Superior temporal gyrus (tissue), 1 donor: ENCODE data around the gene ZNF438.
"Not testable (repeated sequence)": the region's sequence is repeated elsewhere in the genome, so short reads cannot be mapped to it uniquely, and the experiment has no call there.

Experiments
- DNase-seq: peaks from one replicate; pipeline ENCODE4 v3.0.0-alpha.2; 2016; ENCODE audit errors: extremely low spot score

ZNF438 gene, protein sequence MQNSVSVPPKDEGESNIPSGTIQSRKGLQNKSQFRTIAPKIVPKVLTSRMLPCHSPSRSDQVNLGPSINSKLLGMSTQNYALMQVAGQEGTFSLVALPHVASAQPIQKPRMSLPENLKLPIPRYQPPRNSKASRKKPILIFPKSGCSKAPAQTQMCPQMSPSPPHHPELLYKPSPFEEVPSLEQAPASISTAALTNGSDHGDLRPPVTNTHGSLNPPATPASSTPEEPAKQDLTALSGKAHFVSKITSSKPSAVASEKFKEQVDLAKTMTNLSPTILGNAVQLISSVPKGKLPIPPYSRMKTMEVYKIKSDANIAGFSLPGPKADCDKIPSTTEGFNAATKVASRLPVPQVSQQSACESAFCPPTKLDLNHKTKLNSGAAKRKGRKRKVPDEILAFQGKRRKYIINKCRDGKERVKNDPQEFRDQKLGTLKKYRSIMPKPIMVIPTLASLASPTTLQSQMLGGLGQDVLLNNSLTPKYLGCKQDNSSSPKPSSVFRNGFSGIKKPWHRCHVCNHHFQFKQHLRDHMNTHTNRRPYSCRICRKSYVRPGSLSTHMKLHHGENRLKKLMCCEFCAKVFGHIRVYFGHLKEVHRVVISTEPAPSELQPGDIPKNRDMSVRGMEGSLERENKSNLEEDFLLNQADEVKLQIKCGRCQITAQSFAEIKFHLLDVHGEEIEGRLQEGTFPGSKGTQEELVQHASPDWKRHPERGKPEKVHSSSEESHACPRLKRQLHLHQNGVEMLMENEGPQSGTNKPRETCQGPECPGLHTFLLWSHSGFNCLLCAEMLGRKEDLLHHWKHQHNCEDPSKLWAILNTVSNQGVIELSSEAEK

DNA sequence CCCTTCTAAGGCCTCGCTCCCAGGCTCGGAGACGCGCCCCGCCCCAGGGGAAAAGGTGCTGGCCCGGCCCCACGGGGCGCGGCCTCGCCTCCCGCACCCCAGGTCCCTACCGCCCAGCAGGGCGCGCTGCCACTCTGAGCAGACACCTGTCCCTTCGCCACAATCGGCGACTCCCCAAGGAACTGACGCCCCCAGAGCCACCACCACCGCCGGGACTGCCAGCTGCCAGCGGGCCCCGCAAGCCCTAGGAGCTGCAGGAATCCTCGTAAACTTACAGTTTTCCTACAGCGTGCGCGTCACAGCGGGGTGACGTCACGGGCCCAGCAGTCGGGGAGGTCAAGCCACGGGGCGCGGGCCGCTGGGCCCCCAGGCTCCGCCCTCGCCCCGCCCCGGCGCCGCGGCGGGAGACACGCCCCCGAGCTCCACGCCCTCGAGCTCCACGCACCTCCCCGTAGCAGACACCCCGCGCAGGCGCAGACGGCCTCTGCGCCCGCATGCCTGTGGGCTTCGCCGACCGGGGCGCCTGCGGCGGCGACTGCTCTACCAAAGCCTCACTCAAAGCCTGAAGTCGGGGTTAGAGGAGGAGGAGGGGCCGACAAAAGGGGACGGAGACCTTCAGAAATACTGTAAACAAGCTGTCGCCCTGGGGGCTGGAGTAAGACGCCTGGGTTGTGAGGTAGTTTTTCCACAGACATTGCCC is at the start of gene ZNF438:
Gene ZNF438 (minus strand): TSS at position 308 of the 700 bp plus-strand sequence. CDS start 154,831 bp downstream, outside the sequence.
- peak; percentile 95 for DNase-seq

DNA sequence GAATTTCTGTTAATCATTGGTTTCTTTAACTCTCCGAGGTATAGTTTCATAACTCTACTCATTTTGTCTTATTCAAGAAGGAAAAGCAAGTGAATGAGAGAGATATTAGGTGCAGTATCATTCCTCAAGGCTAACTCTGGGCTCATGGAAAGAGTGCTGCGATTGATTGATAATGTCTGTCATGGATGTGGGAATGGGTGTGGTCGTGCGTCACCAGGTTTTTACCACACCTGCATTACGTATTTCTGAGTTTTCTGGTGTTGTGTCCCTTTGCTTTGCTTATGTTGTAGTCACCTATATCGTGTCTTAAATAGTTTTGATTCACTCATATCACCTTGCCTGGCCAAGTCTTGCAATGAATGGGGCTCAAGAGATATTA is 44.9 kb upstream of the ZNF438 start:
- DNase-seq, result no peak

DNA sequence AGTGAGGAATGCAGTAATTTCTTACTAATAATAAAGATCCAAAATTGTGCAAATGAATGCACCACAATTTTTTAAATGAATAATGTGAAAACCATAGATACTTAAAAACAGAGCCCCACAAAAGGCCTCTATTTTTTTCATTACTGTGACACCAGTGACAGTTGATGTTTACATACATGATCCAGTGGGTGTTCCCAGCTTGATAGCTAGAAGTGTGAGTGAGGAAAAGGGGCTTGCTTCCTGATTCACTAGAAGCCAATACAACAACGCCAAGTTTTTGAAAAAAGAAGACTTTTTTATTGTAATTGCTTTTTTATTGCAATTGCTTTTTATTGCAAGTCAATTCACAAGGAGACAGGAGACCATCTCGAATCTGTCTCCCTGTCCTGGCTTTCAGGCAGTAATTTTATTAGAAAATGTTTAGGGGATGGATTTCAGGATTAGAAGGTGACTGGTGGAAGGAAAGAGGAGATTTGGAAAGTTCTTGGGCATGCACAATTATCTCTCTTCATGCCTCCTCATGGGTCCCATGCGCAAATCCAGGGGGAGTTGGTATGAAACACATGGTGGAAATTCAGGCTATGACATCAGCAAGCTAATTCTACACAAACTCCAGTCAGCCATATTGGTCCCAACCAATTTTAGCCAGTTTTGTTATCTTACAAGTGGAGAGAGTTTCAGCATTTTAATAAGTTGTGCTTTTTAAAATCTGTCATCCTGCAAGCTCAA is 44.4 kb upstream of the ZNF438 start:
- no peak for DNase-seq

DNA sequence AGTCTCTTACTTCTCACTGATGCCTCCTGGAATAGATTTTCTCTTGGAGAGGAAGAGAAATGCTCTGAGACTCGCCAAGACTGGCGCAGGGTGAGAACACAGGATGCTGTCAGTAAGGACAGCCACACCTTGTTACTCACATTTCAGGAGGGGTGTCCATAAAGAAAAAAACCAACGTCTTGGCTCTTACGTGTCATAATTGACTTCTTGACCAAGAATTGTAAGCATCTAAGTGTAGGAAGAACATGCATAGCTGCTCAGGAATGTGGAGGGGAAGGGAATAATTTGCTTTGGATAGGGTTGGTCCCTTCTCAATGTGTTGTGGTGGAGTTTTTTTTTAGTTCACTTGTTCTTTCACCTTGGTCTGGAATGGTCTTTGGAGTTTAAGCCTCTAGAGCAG is 43.8 kb upstream of the ZNF438 start:
- no peak for DNase-seq

DNA sequence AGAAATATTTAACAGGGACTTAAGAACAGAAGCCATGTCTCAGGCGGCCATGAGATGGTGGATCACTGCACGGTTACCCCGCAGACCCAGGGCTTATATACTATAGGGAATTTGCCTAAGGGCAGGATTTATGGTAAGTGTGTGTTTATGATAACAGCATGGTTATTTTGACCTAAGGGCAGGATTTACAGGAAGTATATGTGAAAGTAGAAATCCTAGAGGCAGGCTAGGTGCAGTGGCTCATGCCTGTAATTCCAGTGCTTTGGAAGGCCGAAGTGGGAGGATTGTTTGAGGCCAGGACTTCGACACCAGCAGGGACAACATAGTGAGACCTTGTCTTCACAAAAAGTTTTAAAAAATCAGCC is 43.0 kb upstream of the ZNF438 start:
- DNase-seq, result no peak

DNA sequence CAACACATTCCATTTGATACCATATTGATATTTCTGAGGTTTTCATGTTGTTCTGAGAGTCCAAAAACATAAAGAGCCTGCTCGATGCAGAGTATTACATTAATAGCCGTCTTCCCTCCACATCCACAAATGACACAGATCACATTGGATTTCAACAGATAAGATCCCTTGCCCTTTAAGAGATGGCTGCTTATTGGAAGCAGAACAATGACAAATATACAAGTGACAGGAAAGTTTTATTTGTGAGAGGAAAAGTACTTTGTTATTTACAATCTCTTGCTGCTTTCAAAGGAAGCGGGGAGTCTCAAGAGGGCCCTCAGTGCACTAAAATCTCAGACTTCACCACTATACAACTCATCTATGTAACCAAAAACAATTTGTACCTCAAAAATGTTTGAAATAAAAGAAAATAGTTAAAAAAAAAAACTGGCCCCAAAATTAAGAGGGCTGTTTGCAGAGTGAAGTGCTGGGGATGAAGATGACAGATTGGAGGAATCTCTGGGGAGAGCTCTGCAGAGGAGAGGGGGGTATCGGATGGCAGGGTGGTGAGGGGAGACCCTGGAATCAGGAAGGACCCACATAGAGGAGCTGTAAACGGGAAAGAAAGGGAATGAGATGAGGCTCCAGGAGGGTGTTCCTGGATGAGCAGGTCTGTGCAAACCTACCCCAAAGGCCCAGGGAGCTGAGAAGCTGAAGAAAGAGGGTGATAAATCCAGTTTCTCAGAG is 42.5 kb upstream of the ZNF438 start:
- DNase-seq, result no peak

DNA sequence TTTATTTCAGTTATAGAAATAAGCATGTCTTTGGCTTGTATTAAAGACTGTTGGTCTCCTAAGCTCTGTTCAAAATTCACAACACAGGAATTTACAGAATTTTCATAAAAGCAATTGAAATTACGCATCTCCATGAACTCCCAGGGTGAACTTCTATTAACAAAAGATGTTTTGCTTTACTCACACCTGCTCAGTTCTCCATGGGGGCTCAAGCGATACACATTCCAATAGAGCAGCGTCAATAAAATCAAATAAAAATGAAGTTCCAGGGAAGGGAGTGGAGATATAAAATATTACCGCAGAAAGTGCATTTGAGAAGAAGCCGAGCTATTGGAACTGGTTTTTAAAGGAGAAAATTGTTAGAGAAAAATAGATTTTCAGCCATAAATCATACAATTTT is 41.5 kb upstream of the ZNF438 start:
- DNase-seq, result no peak

DNA sequence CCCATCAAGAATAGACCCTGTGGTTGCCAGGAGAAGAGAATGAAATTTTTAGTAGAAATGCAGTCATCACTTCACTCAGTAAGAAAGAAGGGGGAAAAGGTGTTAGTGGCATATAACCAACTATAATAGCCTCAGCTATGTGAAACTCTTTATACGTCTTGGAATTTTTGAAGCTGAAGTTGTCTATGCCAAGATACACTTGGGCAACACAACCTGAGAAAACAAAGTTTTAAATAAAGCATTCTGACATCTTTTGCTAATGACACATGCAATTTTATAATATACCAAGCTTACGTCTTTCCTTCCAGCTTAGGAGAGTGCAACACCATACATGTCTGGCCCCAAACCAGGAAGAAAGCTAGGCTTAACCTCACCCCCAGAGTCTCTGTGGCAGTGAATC is 40.8 kb upstream of the ZNF438 start:
- no peak for DNase-seq

DNA sequence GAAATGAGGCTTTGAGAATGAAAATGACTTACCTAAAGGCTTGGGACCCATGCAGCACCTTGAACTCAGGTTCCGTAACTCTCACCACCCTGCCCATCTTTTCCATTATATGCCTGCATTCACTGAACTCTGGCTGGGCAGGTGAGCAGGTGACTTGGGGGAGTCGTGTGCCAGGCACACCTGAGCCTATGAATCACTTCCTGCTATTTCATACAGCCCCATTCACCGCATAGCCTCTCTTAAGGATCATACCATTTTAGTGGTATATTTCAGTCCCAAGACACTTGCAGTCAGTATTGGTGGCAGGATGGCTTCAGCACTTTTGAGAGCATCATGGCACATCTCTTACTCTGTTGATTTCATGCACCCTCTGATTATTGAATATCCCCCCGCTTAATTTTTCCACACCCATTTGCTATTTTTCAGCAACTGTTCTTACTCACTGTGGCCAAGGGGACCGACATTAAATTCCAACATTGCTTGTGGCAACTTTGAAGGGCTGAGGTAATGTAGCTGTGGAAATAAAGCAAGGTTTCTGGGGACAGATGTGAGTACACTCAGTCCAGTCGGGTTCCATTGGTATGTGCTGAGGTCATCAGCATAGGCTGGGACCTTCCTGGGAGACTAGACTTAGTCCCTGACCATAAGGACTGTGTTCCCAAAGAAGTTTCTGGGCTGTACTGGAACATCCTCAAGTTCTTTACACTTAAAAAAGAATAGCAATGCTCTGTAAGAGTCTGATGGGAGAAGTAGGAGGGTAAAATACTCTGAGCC is 39.8 kb upstream of the ZNF438 start:
- DNase-seq, result no peak

DNA sequence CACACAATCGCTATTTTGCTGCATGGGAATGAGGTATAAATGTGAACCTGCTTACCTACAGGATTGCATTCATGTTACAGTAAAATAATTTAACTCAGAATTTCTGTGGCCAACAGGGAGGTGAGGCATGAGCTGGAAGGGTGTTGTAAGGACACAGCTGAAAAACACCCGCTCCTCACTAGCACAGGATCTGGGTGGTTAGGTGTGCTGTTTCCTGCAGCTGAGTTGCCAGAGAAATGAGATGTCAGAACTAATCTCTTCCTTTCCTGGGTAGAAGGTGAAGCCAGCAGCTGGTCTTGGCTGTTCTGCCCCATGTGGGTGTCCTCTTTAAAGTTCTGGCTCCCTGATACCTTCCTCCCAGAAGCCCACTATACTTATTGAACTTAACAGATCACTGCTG is 39.0 kb upstream of the ZNF438 start:
- no peak for DNase-seq

DNA sequence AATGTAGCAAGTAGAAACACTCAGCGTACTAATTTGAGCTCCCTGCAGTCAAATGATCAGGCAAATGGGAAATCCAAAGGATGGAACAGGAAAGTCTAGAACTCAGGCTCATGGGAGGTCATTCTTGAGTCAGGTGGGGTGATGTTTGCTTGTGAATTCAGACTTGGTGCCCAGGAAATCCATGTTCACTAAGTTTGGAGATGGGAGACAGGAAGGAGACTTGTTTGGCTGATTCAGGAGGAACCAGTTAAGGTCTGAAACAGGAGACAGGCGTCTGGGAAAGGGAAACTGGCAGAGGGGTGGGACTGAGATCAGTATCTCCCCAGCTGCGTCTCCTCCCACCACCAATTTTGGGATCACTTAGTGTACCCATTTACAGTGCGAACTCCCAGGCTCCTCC is 38.4 kb upstream of the ZNF438 start:
- DNase-seq, result no peak

DNA sequence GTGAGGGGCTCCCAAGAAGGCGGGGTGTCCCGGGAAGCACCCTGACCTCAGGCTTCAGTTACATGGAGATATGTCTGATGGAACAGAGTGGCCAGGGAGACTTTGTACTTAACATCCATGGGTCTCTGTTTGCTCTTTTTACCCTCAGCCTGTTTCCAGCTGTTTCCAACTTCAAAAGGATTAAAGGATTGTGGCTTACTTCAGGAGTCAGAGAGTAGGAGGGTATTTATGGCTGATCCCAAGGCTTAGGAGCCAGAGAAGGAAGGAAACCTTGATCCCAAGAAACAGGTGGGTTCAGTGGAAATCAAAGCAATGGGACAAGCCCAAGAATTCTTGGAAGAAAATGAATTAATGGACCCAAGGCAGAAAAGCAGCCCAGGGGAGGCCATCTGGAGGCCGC is 37.7 kb upstream of the ZNF438 start:
- no peak for DNase-seq

DNA sequence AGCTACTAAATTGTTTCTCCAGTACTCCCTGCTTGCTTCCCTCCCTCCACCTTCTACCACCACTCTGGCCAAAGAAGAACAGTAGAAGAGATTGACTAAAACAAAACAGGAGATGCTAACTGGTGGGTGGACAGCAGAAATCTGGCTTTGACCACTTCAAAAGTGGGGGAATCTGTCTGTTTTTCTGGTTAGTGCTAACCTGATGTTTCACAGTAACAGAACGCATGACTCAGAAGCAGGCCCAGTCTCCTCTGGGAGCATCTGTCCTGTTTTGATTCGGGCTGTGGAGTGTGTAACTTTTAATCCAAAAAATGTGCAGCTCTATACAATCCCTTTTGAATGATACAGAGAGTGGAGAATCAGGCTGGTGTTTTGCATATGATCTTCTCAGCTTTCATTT is 32.7 kb upstream of the ZNF438 start:
- DNase-seq, result peak; percentile 31

DNA sequence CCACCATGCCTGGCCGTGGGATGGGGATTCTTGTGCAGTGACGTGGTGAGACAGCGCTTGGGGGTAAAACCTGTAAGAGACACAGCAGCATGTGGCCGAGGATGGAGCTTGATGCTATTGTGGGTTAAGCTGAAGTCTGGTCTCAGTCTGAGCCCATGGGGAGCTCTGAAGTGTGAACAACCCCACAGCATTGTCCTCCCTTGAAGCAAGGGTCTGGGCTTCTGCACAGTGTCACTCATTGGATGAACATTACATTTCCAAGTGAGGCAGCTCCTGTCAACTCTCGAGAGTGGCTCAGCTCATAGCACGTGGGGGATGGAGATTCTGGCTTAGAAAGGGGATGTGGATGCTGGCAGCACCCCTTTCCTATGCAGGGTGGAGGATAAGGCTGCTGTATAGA is 32.2 kb upstream of the ZNF438 start:
- DNase-seq, result no peak

DNA sequence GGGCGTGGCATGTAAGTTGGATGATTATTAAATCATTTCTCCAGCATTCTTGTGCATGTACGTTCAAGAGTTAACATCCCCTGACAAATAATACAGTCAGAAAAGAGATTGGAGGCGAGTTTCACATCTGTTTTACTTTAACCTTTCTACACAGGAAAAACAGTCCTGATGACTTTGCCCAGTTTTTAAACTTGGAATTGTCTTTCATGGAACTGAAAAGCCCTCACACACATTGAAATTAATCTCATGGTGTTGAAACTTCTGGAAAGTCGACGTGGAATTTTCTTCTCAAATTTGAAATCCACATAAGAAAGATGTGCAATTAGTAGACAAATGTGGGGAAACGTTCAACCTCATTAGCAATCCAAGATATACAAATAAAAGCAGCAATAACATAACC is 31.2 kb upstream of the ZNF438 start:
- no peak for DNase-seq

DNA sequence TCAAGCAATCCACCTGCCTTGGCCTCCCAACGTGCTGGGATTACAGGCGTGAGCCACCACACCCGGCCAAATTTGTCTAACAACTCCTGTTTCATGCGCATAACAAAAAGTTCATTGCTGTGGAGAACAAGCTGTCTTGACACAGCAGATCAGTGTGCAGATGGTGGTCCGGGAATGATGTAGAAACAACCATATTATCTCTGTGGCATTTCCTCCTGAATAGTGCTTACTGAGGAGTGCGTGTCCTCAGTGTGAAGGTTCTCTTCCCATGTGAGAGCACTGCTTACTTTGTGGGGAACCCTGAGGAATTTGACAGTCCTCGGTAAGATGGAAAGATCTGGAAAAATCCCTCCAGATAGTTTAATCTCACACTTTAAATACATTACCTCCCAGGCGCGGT is 30.3 kb upstream of the ZNF438 start:
- DNase-seq, result no peak

DNA sequence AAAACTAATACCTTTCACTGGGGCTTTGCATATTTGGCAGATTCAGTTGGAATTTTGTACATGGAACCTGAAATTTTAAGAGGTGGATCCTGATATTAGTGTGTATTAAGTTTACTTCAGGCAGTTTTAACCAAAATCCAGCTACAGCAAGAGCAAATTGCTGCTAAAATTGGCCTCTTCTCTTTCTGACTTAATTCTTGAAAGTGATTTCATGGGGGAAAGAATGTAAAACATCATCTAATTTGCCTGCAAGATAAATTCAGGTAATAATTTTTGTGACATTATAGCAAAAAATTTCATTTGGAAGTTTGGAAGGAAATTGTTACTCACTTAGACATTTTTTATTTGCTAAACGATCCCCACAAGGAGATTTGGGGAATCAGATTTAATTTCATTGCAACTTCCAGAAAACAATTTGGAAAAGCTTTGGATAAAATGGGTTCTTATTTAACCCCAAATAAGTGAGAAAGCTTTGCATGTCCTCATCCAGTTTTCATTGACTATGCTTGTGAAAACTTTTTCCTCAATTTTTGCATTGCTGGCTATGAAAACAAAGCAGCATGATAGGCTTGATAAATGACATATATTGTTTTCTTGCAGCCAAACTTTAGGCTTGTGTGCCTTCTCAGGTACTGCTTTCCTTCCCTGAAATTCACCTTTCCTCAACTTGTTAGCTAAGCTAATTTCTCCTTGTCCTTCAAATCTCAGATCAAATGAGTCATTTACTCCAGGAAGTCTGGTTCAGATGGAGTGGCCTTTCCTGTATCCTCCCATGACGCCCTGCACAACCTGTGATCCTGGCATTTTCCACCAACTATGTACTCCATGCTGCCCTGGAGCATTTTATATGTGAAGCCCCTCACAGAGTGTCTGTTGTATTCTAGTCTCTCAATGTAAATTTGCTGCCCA is 27.4 kb upstream of the ZNF438 start:
- DNase-seq, result no peak

DNA sequence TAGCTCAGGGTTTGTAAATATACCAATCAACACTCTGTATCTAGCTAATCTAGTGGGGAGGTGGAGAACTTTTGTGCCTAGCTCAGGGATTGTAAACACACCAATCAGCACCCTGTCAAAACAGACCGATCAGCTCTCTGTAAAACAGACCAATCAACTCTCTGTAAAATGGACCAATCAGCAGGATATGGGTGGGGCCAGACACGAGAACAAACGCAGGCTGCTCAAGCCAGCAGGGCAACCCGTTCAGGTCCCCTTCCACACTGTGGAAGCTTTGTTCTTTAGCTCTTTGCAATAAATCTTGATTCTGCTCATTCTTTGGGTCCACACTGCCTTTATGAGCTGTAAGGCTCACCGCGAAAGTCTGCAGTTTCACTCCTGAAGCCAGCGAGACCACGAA is 25.0 kb upstream of the ZNF438 start:
- not testable (repeated sequence) for DNase-seq

DNA sequence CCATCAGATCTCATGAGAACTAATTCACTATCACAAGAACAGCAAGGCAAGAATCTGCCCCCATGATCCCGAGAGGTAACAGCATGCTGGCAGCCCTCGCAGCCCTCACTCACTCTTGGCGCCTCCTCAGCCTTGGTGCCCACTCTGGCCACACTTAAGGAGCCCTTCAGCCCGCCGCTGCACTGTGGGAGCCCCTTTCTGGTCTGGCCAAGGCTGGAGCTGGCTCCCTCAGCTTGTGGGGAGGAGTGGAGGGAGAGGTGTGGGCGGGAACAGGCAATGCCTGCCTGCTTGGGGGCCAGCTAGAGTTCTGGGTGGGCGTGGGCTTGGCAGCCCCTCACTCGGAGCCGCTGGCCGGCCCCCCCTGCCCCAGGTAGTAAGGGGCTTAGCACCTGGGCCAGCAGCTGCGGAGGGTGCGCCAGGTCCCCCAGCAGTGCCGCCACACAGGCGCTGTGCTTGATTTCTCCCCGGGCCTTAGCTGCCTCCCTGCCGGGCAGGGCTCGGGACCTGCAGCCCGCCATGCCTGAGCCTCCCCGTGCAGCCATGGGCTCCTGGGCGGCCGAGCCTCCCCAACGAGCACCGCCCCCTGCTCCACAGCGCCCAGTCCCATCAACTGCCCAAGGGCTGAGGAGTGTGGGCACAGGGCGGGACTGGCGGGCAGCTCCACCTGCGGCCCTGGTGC is 24.0 kb upstream of the ZNF438 start:
- no peak for DNase-seq
